Measurements from ENCODE around the gene MAP3K5.
"Not testable (repeated sequence)": the region's sequence is repeated elsewhere in the genome, so short reads cannot be mapped to it uniquely, and the experiment has no call there.

Gene MAP3K5, protein sequence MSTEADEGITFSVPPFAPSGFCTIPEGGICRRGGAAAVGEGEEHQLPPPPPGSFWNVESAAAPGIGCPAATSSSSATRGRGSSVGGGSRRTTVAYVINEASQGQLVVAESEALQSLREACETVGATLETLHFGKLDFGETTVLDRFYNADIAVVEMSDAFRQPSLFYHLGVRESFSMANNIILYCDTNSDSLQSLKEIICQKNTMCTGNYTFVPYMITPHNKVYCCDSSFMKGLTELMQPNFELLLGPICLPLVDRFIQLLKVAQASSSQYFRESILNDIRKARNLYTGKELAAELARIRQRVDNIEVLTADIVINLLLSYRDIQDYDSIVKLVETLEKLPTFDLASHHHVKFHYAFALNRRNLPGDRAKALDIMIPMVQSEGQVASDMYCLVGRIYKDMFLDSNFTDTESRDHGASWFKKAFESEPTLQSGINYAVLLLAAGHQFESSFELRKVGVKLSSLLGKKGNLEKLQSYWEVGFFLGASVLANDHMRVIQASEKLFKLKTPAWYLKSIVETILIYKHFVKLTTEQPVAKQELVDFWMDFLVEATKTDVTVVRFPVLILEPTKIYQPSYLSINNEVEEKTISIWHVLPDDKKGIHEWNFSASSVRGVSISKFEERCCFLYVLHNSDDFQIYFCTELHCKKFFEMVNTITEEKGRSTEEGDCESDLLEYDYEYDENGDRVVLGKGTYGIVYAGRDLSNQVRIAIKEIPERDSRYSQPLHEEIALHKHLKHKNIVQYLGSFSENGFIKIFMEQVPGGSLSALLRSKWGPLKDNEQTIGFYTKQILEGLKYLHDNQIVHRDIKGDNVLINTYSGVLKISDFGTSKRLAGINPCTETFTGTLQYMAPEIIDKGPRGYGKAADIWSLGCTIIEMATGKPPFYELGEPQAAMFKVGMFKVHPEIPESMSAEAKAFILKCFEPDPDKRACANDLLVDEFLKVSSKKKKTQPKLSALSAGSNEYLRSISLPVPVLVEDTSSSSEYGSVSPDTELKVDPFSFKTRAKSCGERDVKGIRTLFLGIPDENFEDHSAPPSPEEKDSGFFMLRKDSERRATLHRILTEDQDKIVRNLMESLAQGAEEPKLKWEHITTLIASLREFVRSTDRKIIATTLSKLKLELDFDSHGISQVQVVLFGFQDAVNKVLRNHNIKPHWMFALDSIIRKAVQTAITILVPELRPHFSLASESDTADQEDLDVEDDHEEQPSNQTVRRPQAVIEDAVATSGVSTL (N-terminal part only)

DNA sequence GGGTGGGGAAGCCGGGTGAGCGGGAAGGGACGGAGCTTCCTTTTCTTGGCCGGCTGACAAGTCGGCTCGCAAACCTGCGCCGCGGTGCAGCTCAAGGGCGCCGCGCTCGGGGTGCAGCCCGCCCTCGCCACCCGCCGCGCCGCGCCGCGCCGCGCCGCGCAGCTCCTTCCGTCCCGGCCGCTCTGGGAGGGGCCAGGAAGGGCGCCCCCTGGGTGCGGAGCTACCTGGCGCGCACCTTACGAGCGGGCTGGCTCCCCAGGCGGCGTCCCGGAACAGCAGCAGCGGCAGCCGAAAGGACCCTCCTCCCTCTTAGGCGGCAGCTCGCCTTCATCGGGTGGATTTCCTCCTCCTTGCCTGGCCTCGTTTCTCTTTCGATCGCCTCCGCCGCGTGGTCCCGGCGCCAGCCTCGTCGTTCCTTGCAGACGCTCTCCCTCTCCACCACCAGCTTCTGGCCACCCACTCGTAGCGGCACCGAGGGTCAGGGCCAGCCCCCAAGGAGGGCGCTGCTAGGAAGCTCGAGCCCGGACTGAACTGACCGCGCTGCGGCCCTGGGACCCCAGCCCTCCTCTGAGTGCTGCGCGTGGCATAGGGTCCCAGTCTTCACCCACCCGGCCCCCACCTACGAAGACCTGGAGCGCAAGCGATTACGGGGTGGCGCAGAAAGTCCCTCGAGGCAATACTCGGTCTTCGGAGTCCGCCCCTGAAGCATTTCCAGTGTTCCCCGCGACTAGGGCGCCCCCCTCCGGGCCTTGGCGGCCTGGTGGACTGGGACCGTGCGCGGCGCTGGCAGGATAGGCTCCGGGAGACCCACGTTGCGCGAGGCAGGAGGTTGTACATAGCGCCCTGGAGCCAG lies at the start of gene MAP3K5:
Gene MAP3K5, minus strand, starts transcription at position 68 of the 853 bp plus-strand sequence. CDS start 320 bp downstream, outside the sequence.
- peak; percentile 95 for DNase-seq

DNA sequence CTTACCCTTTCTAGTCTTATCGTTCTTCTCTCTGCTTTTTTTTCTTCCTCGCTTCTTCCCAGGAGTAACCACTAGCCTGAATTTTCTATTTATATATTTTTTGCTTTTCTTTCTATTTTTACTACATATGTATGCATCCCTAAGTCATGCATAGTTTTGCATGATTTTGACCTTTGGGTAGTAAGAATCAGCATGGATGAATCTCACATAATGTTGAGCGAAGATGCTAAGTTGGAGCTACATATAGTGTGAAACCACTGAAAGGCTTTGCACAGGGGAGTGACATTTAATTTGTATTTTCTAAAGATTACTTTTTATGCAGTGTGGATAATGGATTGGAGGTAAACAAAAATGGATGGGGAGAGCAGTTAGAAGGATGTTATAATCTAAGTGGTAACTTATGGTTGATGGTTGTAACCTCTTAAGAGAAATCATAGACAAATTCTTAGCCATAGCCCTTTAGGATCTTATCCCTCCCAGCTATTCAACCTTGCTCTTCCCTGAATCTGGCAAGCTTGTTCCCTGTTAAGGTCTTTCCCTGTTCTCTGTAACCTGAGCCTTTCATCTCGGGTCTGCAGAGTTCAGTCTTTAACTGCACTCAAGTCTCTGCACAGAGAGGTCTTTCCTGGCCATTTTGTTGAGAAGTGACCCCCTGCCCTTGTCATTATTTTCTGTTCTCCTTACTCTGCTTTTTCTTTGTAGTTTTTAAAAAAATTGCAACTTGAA lies 48.2 kb upstream of the MAP3K5 start:
- DNase-seq, result no peak

DNA sequence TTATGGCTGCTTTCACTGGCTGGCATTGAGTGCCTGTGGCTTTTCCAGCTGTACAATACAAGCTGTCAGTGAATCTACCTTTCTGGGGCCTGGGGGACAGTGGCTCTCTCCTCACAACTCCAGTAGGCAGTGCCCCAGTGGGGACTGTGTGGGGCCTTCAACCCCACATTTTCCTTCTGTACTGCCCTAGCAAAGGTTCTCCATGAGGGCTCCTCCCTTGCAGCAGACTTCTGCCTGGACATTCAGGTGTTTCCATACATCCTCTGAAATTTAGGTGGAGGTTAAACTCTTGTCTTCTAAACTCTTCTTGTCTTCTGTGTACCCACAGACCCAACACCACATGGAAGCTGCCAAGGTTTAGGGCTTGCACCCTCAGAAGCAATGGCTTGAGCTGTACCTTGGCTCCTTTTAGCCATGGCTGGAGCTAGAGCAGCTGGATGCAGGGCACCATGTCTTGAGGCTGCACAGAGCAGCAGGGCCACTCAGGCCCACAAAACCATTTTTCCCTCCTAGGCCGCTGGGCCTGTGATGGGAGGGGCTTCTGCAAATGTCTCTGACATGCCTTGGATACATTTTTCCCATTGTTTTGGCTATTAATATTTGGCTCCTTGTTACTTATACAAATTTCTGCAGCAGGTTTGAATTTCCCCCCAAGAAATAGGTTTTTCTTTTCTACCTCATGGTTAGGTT lies 39.7 kb upstream of the MAP3K5 start:
- no peak for DNase-seq

DNA sequence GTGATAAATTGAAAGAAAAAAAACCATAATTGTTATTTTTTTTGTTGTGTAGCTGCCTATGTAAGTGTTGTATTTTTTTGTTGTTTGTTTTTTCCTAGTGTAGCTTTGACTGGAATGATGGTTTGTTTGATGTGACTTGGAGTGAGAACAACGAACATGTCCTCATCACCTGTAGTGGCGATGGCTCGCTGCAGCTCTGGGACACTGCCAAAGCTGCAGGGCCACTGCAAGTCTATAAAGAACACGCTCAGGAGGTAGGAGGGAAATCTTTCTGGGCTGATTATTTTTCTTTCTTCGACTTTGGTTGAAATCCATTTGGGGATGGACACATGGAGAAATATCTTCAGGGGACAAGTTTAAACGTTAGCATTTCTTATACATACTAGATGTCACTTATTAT lies 33.9 kb upstream of the MAP3K5 start:
- no peak for DNase-seq

DNA sequence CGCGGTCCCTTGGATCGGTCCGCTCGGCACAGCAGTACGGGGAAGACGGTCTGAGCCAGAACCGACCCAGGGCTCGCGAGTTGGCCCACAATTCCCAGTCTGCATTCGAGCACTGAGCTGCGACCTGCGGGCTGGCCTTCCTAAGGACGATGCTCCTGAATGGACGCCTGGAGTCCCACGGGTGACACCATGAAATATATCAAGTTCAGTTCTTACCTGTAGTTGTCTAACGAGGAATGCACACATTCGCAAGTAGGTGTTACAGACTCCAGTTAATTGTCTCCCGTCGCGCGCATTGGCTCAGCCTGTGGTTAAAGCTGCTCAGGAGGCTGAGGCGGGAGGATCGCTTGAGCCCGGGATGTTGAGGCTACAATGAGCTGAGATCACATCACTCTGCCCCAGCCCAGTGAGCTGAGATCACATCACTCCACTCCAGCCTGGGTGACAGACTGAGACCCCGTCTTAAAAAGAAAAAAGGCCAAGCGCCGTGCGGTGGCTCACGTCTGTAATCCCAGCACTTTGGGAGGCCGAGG lies 30.9 kb upstream of the MAP3K5 start:
- no peak for DNase-seq

DNA sequence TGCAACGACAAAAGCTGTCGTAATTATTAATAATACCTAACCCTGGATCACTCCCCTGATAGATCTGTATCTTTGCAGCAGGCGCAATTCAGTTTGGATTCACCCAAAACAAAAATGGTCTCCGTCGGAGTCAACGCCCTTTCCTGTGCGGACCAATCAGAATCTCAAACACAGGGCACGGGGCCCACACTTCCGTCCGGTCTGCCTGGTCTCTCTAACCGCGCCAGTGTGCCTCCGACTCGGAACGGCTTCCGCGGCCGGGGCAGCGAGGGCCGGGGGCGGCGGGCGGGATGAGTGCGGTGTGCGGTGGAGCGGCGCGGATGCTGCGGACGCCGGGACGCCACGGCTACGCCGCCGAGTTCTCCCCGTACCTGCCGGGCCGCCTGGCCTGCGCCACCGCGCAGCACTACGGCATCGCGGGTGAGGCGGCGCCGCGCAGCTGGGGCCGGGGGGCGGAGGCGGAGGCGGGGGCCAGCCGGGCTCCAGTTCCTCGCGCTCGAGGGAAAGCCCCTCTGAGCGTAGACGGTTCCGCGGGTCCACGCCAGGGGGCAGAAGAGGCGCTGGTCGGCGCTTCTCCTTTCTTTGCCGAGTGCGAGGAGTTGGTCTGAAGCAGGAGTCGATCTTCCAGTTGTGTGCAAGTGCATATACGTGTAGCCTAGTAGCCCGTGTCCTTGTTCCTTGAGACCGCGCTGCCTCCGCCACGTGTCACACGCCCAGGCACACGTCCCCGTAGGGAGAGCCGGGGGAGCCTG lies 30.3 kb upstream of the MAP3K5 start, which contains the start of gene PEX7:
Gene PEX7, plus strand, starts transcription at position 217 of the 752 bp plus-strand sequence. Its CDS starts 74 bp downstream, at position 291.
- DNase-seq, result peak; percentile 86

DNA sequence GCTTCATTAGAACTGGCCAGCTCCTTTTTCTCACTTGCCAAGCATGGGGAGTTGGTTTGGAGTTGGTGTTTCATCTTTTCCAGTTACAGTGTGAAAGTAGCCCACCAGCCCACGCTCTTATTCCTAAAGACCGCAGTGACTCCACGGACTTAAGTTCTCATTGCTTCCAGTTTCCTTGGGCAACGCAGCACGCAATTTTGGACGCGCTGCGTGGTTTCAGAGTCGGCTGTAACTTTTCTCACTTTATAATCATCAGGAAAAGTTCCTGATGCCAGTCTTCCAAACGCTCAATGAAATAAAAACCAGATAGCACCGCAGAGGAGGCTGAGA lies 29.7 kb upstream of the MAP3K5 start:
- peak; percentile 26 for DNase-seq

DNA sequence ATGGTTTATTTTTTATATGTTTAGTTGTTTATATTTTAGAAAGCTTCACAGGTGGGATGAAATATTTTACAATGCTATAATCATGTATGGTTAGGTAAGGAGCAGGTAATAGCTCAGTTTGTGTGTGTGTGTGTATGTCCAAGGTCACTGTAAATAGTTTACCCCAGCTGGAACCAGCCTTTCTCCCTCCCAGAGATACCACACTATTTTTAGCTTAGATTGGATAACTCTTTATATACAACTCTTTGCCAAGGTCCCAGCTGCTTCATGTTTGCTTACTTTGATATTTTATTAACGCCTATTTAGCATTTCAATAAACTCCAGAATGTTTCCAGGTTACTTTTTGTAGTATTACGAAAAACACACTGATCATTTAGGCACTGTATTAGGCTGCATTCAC lies 28.3 kb upstream of the MAP3K5 start:
- DNase-seq, result no peak

DNA sequence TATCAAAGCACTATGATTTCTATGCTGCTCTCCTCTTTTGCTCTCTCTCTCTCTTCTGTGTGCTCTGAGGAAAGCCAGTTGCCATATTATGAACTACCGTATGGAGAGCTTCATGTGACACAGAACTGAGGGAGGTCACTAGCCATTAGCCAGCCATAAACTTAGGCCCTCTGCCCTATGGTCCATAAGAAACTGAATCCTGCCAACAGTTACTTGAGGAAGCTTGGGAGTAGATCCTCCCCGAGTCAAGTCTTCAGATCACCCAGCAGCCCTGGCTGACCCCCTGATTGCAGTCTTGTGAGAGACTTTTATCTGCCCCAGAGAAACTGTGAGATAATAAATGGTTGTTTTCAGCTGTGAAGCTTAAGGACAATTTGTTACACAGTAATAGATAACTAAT lies 24.4 kb upstream of the MAP3K5 start:
- DNase-seq, result no peak

DNA sequence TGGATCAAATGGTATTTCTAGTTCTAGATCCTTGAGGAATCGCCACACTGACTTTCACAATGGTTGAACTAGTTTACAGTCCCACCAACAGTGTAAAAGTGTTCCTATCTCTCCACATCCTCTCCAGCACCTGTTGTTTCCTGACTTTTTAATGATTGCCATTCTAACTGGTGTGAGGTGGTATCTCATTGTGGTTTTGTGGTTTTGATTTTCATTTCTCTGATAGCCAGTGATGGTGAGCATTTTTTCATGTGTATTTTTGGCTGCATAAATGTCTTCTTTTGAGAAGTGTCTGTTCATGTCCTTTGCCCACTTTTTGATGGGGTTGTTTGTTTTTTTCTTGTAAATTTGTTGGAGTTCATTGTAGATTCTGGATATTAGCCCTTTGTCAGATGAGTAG lies 23.3 kb upstream of the MAP3K5 start:
- not testable (repeated sequence) for DNase-seq

DNA sequence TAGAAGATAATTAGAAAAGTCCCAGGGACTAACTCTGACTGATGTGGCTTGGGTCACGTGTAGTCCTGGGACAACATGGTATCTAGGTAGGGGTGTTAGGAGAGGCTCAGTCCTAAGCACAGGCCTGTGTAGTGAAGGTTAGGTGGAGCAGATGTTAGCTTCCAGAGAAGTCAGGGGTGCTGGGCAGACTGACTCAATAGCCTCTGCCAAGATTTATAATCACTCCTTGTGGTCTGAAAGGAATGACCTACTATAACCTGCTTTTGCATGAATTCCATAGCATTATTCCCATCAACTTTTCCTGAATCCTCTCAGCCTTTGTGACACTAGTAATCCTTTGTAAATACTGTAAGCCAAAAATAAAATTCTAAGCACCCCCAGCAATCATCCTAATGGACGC lies 19.9 kb upstream of the MAP3K5 start:
- DNase-seq, result no peak

DNA sequence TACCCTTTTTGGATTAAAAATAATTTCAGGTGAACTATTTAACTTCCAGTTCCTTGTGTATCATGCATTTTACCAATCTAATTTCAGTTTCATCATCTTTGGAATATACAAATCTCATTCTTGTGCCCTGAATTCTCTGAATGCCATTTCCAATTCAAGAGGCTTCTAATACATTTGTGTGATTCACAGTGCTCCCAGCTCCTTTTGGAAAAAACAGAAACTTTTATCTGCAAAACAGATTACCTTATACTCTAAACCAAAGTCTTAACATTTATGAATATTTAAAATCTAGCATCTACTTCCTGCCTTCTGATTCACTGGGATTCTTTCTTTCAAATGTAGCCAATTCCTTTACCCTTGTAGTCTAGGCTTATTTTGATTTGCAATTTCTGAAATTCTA lies 19.0 kb upstream of the MAP3K5 start:
- DNase-seq, result no peak

DNA sequence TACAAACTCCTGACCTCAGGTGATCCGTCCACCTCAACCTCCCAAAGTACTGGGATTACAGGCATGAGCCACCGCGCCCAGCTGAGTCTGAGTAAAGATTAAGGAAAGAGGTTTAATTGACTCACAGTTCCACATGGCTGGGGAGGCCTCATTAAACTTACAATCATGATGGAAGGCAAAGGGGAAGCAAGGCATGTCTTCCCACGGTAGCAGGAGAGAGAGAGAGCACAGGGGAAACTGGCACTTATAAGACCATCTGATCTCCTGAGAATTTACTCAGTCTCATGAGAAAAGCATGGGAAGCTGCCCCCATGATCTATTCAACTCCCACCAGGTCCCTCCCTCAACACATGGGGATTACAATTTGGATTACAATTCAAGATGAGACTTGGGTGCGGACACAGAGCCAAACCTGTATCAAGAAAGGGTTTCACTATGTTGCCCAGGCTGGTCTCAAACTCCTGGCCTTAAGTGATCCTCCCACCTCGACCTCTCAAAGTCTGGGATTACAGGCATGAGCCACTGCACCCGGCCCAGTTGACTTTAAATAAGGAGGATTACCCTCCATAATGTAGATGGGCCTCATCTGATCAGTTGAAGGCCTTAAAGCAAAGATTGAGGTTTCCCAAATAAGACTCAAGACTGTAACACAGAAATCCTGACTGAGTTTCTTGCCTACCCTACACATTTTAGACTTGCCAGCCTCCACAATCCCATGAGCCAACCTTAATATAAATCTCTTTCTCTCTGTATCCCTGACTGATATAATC lies 17.0 kb upstream of the MAP3K5 start:
- DNase-seq, result no peak

DNA sequence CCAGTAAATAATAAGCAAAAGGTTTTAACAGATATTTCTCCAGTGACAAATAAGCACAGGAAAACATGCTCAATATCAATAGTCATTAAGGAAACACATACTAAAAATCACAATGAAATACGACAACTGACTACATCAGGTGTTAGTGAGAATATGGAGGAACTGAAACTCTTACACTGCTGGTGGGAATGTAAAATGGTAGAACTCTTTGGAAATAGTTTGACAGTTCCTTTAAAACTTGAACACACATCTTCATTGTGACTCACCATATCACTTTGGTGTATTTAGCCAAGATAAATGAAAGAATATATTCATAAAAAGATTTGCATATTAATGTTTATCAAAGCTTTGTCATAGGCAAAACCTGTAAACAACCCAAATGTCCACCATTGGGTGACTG lies 11.3 kb upstream of the MAP3K5 start:
- no peak for DNase-seq

DNA sequence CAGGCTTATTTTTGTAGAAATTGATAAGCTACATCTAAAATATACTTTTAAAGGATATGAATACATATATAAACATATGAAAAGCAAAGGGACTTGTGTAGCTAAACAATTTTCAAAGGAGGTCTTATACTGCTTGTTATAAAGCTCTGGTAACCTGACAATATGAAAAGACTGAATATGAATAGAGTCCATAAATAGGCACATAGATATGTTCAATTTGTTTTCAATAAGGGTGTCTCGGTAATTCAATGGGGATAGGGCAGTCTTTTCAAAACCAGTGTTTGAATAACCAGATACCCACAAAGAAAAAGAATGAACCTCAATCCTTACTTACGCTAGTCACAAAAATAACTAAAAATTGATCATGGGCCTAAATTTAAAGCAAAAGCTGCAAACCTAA lies 9.3 kb upstream of the MAP3K5 start:
- DNase-seq, result no peak

DNA sequence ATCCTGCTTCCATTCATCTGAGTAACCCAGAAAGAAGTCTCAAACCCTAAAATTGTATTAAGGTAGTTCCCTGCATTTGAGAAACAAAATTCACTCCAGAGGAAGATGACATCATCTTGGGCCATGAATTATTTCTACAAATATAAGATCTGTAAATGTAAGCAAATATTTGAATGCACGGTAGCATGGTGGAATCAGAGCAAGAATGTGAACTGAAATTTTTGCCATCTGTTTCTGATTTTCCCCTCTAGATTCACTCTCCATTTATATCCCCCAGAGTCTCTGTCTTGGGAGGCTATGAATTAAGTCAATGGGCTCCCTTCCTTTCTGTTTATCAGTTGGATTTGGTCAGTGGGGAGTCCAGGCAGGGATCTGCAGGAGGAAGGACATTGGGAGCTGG lies 5.8 kb upstream of the MAP3K5 start:
- DNase-seq, result no peak

DNA sequence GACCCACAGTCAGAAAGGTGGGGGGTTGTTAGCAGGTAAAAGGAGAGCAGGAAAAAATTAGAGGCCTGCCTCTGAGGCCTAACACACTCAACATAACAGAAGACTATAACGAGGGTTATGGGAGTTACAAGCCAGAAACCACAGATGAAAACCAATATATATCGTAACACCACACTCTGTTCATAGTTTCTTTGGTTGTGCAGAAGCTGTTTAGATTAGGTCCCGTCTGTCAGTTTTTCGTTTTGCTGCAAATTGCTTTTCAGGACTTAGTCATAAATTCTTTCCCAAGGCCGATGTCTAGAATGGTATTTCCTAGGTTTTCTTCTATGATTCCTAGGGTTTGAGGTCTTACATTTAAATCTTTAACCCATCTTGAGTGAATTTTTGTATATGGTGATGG lies 3.7 kb upstream of the MAP3K5 start:
- DNase-seq, result no peak

DNA sequence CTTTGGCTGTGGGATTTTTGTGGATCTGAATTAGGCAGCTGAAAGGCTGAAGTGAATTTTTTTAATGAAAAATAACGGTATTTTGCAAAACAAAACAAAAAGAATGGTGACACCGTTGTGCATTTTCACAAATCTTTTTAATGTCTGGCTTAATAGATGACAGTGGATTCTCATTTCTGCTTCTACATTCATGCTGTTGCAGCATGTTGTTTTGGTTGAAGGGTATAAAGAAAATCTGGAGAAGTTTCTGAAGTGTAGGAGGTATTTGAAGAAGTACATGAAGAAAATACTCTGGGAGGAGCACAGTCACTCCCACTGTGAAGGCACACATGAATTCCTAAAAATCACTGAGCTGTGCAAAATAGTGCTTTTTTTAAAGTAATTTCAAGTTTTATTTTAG lies 3.1 kb upstream of the MAP3K5 start:
- no peak for DNase-seq

DNA sequence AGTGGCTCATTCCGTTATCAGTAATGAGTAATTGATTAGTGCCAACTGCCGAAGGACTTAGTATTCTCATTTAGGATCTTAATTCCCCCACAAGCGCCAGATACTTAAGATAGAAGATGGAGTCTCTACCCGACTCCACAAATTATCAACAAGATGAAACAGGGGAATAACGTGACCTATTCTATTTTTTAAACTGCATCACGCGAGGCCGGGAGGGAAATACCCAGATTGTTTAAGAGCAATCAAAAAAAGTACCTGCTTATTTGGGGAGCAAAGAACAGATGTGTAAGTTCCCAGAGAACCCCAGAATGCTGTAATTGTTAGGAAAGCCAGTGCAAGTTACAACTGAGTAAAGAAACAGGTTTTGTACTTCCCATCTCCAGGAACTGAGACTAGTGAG lies 1.1 kb upstream of the MAP3K5 start:
- peak; percentile 15 for DNase-seq
